ENCODE data around the gene NPNT.
"Not testable (repeated sequence)": the region's sequence is repeated elsewhere in the genome, so short reads cannot be mapped to it uniquely, and the experiment has no call there.

NPNT gene

GRCh38 chr4:105894660-105895582, at the start of gene NPNT:
NPNT (plus strand) TSS chr4:105895471; CDS start chr4:105895653, 182 bp downstream.
- DNase-seq = no peak

GRCh38 chr4:105845559-105845958, 49.7 kb upstream of the NPNT start:
- no peak for DNase-seq

GRCh38 chr4:105848359-105848758, 46.9 kb upstream of the NPNT start:
- DNase-seq = not testable (repeated sequence)

GRCh38 chr4:105851196-105851595, 44.1 kb upstream of the NPNT start:
- DNase-seq = no peak

- not testable (repeated sequence) for DNase-seq
Observed at GRCh38 chr4:105852230-105852629, 43.0 kb upstream of the NPNT start.

- no peak for DNase-seq
Observed at GRCh38 chr4:105858466-105859040, 36.7 kb upstream of the NPNT start.

GRCh38 chr4:105859233-105859632, 36.0 kb upstream of the NPNT start:
- DNase-seq = no peak

- no peak for DNase-seq
Observed at GRCh38 chr4:105870963-105871362, 24.3 kb upstream of the NPNT start.

GRCh38 chr4:105871997-105872396, 23.3 kb upstream of the NPNT start:
- no peak for DNase-seq

GRCh38 chr4:105875233-105875632, 20.0 kb upstream of the NPNT start:
- no peak for DNase-seq

- no peak for DNase-seq
Observed at GRCh38 chr4:105878668-105879067, 16.6 kb upstream of the NPNT start.

- no peak for DNase-seq
Observed at GRCh38 chr4:105887508-105887907, 7.8 kb upstream of the NPNT start.

GRCh38 chr4:105895583-105896460, 551 bp downstream of the NPNT start:
- no peak for DNase-seq

- no peak for DNase-seq
Observed at GRCh38 chr4:105896461-105896942, 1.2 kb downstream of the NPNT start.

GRCh38 chr4:105896984-105897775, 1.9 kb downstream of the NPNT start:
- no peak for DNase-seq

GRCh38 chr4:105900541-105900940, 5.3 kb downstream of the NPNT start:
- no peak for DNase-seq

- DNase-seq = no peak
Observed at GRCh38 chr4:105902550-105903262, 7.4 kb downstream of the NPNT start.

GRCh38 chr4:105909787-105910281, 14.6 kb downstream of the NPNT start:
- no peak for DNase-seq

- no peak for DNase-seq
Observed at GRCh38 chr4:105911426-105911825, 16.2 kb downstream of the NPNT start.

- DNase-seq = no peak
Observed at GRCh38 chr4:105912633-105913032, 17.4 kb downstream of the NPNT start.

GRCh38 chr4:105917171-105917685, 22.0 kb downstream of the NPNT start:
- DNase-seq = no peak
